Suppressor macrophage treated with lipopolysaccharide for 4 hours (primary cell): ENCODE data around the gene PRDM13.
"Not testable (repeated sequence)": the region's sequence is repeated elsewhere in the genome, so short reads cannot be mapped to it uniquely, and the experiment has no call there.

ENCODE experiments used
- DNase-seq: peaks from one replicate; pipeline ENCODE4 v3.0.0-alpha.2; 2020

PRDM13 gene

DNA sequence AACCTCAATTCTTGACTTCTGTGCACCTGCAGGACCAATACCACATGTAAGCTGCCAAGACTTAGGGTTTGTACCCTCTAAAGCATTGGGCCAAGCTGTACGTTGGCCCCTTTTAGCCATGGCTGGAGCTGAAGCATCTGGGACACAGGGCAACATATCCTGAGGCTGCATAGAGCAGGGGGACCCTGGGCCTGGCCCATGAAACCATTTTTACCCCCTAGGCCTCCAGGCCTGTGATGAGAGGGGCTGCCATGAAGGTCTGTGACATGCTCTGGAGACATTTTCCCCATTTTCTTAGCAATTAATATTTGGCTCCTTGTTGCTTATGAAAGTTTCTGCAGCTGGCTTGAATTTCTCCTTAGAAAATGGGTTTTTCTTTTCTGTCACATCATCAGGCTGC lies 31.0 kb downstream of the PRDM13 start:
- DNase-seq = no peak

DNA sequence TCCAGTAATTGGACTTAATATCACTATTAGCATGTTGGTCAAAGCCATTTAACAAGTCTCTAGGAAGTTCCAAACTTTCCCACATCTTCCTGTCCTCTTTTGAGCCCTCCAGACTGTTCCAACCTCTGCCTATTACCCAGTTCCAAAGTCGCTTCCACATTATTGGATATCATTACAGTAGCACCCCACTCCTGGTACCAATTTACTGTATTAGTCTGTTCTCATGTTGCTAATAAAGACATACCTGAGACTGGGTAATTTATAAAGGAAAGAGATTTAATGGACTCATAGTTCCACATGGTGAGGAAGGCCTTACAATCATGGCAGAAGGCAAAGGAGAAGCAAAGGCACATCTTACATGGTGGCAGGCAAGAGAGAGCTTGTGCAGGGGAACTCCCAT lies 31.7 kb downstream of the PRDM13 start:
- DNase-seq = not testable (repeated sequence)

DNA sequence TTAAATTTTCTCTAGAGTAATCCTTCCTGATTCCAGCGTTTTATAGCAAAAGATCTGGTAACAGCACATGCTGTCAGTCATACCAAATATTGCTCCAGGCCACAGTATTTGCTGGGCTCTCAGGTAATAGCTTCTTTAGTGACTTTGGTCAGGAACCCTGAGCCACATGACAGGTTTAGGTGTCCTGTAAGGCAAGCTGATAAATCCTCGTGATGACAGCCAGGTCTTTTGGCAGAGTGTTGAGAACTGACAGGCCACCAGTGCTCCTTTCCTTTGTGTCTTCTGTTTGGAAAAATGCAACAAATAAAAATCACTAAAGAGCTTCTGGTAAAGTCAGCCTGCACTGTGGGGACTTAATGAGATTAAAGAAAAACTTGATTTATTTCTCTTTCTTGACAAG lies 34.6 kb downstream of the PRDM13 start:
- no peak for DNase-seq

DNA sequence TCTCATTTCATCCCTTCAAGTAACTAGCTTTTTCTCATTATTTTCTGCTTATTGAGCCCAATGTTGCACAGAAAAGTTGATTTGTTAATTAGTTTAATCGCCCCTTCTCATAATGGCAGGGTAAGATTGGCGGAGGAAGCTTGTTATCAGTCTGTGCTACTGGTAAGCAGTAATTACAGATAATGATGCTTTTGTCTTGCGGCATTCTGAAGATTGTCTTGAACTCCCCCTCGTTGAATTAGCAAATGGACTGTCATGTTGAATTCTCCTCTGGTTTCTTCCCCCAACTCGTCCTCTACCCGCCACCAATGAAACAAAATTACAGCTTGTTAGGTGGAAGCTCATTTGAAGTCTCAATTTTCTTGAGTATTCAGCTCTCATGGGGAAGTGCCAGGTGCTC lies 39.4 kb downstream of the PRDM13 start:
- no peak for DNase-seq

DNA sequence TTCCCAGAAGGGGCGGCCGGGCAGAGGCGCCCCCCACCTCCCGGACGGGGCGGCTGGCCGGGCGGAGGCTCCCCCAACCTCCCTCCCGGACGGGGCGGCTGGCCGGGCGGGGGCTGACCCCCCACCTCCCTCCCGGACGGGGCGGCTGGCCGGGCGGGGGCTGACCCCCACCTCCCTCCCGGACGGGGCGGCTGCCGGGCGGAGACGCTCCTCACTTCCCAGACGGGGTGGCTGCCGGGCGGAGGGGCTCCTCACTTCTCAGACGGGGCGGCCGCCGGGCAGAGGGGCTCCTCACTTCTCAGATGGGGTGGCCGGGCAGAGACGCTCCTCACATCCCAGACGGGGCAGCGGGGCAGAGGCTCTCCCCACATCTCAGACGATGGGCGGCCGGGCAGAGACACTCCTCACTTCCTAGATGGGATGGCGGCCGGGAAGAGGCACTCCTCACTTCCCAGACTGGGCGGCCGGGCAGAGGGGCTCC lies 43.5 kb downstream of the PRDM13 start:
- not testable (repeated sequence) for DNase-seq

DNA sequence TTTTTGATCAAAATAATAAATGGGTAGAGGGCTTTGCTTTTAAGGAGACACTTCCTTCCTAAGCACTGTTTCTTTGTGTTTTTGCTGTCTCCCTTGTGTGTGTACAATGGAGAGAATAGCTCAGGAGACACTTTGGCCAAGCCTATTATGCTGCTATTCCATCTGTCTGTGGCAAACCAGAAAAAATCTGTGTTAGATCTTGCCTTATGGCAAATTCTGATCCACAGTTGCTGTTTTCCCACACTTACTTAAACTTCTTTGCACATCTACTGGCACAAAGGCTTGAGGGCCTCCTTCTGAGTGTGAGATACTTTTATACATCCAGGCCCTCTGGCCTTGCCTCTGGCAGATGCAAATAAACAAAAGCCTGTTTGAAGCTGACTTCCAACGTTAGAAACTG lies 53.6 kb downstream of the PRDM13 start:
- DNase-seq = no peak

DNA sequence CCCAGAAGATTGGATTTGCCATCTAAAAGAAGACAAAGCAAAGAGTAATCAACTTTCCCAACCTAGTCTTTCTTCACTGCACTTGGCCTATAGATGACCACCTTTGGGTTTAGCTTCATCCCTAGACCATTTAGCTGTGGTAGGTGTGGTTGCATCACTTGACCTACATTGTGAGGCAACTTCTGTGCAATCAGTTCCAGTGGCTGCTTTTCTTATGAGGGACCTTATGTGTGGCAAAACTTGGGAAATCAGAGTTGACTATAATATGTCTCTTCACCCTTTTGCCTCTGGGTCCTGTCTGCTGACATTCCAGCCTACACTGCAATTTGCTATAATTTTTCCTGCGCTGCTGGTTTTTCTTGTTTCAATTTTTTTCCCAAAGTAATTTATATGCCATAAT lies 55.2 kb downstream of the PRDM13 start:
- DNase-seq = no peak

DNA sequence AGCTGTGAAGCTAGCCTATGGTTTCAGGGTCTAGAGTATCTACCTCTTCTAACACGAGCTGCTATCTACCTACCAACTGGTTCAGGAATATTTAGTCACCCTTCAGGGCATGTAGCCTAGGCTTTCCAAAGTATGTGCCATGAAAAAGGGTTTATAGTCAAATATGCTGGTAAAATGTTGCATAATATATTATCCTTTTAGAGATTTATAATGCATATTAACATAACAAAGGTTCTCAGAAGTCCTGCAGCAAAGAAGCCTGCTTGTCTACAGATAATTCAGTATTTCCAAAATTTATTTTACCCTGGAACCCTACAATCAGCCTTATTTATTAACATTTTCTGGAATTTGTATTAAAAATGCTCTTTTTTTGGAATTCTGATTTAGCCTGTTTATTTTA lies 56.0 kb downstream of the PRDM13 start:
- DNase-seq = no peak
